HG03565 (cell line): ENCODE results near the gene SUSD2.

ENCODE experiments used
- ATAC-seq: cut with Tn5 transposase; IDR thresholded peaks from one replicate; pipeline ENCODE4 v1.9.1; 2021; ENCODE audit warnings: mild to moderate bottlenecking, moderate library complexity; ENCODE audit not compliant: unreplicated experiment

The SUSD2 gene

GRCh38 chr22:24153353-24153752, 27.9 kb upstream of the SUSD2 start:
- no peak for ATAC-seq

- ATAC-seq: no peak
Measured at GRCh38 chr22:24153959-24154358, 27.3 kb upstream of the SUSD2 start.

GRCh38 chr22:24154826-24155225, 26.5 kb upstream of the SUSD2 start:
- ATAC-seq: no peak

GRCh38 chr22:24155627-24156140, 25.6 kb upstream of the SUSD2 start:
- ATAC-seq: no peak

- ATAC-seq: no peak
Measured at GRCh38 chr22:24156141-24156912, 25.0 kb upstream of the SUSD2 start.

GRCh38 chr22:24156913-24157821, 24.1 kb upstream of the SUSD2 start:
- ATAC-seq: peak; percentile 66

GRCh38 chr22:24157822-24158135, 23.5 kb upstream of the SUSD2 start:
- no peak for ATAC-seq

GRCh38 chr22:24159650-24160049, 21.6 kb upstream of the SUSD2 start:
- ATAC-seq: no peak

GRCh38 chr22:24160546-24160945, 20.7 kb upstream of the SUSD2 start:
- no peak for ATAC-seq

- no peak for ATAC-seq
Measured at GRCh38 chr22:24161485-24161884, 19.8 kb upstream of the SUSD2 start.

- ATAC-seq: no peak
Measured at GRCh38 chr22:24161909-24162308, 19.4 kb upstream of the SUSD2 start.

GRCh38 chr22:24162436-24162835, 18.9 kb upstream of the SUSD2 start:
- ATAC-seq: no peak

GRCh38 chr22:24164243-24164642, 17.0 kb upstream of the SUSD2 start:
- no peak for ATAC-seq

GRCh38 chr22:24164940-24165339, 16.3 kb upstream of the SUSD2 start:
- no peak for ATAC-seq

- ATAC-seq: no peak
Measured at GRCh38 chr22:24165673-24166072, 15.6 kb upstream of the SUSD2 start.

- no peak for ATAC-seq
Measured at GRCh38 chr22:24166811-24167210, 14.5 kb upstream of the SUSD2 start.

- no peak for ATAC-seq
Measured at GRCh38 chr22:24169439-24170058, 11.7 kb upstream of the SUSD2 start.

GRCh38 chr22:24170188-24170587, 11.1 kb upstream of the SUSD2 start:
- ATAC-seq: no peak

GRCh38 chr22:24170632-24171031, 10.7 kb upstream of the SUSD2 start:
- no peak for ATAC-seq

- ATAC-seq: no peak
Measured at GRCh38 chr22:24171822-24172221, 9.5 kb upstream of the SUSD2 start.

- ATAC-seq: no peak
Measured at GRCh38 chr22:24175160-24175808, 6.0 kb upstream of the SUSD2 start.
